Measurements from ENCODE around the gene ALDH18A1.

DNA sequence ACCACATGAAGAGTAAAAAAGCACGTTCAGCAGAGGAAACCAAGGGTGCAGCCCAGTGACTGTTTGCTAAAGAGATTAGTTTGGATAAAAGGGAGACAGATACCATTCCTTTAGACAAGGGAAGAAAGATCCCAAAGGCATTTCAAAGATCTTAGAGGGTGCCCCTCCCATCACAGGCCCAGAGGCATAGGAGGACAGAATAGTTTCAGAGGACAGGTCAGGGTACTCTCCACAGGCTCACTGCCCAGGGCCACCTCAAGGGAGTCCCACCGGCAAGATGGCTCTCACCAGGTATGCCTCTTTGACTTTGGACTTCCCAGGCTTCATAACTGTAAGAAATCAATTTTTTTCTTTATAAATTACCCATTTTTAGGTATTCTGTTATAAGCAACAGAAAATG is 41.9 kb upstream of the ALDH18A1 start:
- TF ChIP-seq, protein P1, sequence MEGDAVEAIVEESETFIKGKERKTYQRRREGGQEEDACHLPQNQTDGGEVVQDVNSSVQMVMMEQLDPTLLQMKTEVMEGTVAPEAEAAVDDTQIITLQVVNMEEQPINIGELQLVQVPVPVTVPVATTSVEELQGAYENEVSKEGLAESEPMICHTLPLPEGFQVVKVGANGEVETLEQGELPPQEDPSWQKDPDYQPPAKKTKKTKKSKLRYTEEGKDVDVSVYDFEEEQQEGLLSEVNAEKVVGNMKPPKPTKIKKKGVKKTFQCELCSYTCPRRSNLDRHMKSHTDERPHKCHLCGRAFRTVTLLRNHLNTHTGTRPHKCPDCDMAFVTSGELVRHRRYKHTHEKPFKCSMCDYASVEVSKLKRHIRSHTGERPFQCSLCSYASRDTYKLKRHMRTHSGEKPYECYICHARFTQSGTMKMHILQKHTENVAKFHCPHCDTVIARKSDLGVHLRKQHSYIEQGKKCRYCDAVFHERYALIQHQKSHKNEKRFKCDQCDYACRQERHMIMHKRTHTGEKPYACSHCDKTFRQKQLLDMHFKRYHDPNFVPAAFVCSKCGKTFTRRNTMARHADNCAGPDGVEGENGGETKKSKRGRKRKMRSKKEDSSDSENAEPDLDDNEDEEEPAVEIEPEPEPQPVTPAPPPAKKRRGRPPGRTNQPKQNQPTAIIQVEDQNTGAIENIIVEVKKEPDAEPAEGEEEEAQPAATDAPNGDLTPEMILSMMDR (conservative IDR thresholded peaks at IDR 0.05; ENCODE audit: low read length): no peak
- TF ChIP-seq EZH2phosphoT487 (IDR thresholded peaks at IDR 0.05; ENCODE audit: borderline replicate concordance, low read depth, low read length): no peak

Measured in OCI-LY7 (cell line).